ENCODE results near the gene RTEL1. TPM values are rescaled to one million over a fixed set of nuclear protein-coding genes. Genes with fewer than 3 reads are reported as not detected.
"Not testable (repeated sequence)": the region's sequence is repeated elsewhere in the genome, so short reads cannot be mapped to it uniquely, and the experiment has no call there.

RTEL1 gene
- total RNA-seq, 1 experiment from 2014 or later: 43.0 TPM

- peak overlapping the region; percentile 92 for H2AFZ ChIP-seq (ENCODE audit: low read length)
Observed at GRCh38 chr20:63658749-63659187, 656 bp downstream of the RTEL1 start.

GRCh38 chr20:63659370-63659769 is 1.3 kb downstream of the RTEL1 start:
- Histone ChIP-seq H2AFZ (ENCODE audit: low read length) (0 out of 2 replicates have a peak overlapping the region, but pooled peaks have one; percentile 92), H3F3A (ENCODE audit: low read length, unreplicated experiment) (no peaks in the 10 kb centered on the region), H3K4me1 (ENCODE audit: insufficient read depth, low read length) (peaks cover 9% of the 10 kb centered on the region; the same call in 1 of the 2 replicates), H3K4me2 (ENCODE audit: low read length) (peak overlapping the region; percentile 95), H3K9ac (ENCODE audit: low read length) (peak overlapping the region; percentile 86), H3K27me3 (ENCODE audit: low read length) (no peaks in the 10 kb centered on the region), H4K20me1 (ENCODE audit: low read length) (no peaks in the 10 kb centered on the region), H3K4me3 (ENCODE audit: low read length) (peak overlapping the region; percentile 91), H3K36me3 (ENCODE audit: low read depth, low read length) (peaks cover 32% of the 10 kb centered on the region; the same call in 1 of the 2 replicates), H3K79me2 (ENCODE audit: low read length) (peaks cover 25% of the 10 kb centered on the region), H3K27ac (ENCODE audit: low read length) (no peak overlapping the region), H3K9me2 (replicated peaks; ENCODE audit: low read length) (no peaks in the 10 kb centered on the region), H3K9me3 (ENCODE audit: low read length) (no peaks in the 10 kb centered on the region)
- ChIA-PET POLR2A (ENCODE audit: unreplicated experiment) (no interaction called here), CTCF (no interaction called here)
- ATAC-seq (peak; percentile 19; the same call in 1 of the 2 replicates), DNase-seq (peak; percentile 12)
- TF ChIP-seq EZH2 (IDR thresholded peaks at IDR 0.05; ENCODE audit: low read length, unreplicated experiment) (no peak), EZH2phosphoT487 (IDR thresholded peaks at IDR 0.05; ENCODE audit: borderline replicate concordance, low read length) (no peak), CTCF (conservative IDR thresholded peaks at IDR 0.05; ENCODE audit: low read depth, low read length) (no peak)
- BruUV-seq (replicated peaks): no TSS peak
- intact Hi-C loops (cut with micrococcal nuclease): loop anchor here (2.0 kb wide), 2 partner anchors 23 to 31 kb away; no protein-coding TSS in a partner anchor

More at GRCh38 chr20:63658749-63659187, 656 bp downstream of the RTEL1 start:
- intact Hi-C loops (cut with micrococcal nuclease): loop anchor here (2.0 kb wide), 2 partner anchors 24 to 30 kb away; no protein-coding TSS in a partner anchor
- H3K4me3 ChIP-seq (ENCODE audit: low read length): peak overlapping the region; percentile 91
- peaks cover 25% of the 10 kb centered on the region for H3K79me2 ChIP-seq (ENCODE audit: low read length)
- POLR2A ChIA-PET (ENCODE audit: unreplicated experiment): interaction anchor here (0.5 to 1.0 kb wide), 6 partner anchors 17 to 138 kb away, joined by 3 to 21 read pairs (median 3); partner anchors contain the start of gene PPDPF
- ATAC-seq (peak; percentile 28), DNase-seq (no peak)
- H3F3A ChIP-seq (ENCODE audit: low read length, unreplicated experiment): no peaks in the 10 kb centered on the region
- H3K9me3 ChIP-seq (ENCODE audit: low read length): no peaks in the 10 kb centered on the region
- H3K4me1 ChIP-seq (ENCODE audit: insufficient read depth, low read length): peaks cover 9% of the 10 kb centered on the region; the same call in 1 of the 2 replicates
- CTCF ChIA-PET: interaction anchor here (0.6 to 0.7 kb wide), 2 partner anchors 17 to 28 kb away, joined by 3 to 4 read pairs; no protein-coding TSS in a partner anchor
- H4K20me1 ChIP-seq (ENCODE audit: low read length): no peaks in the 10 kb centered on the region
- H3K4me2 ChIP-seq (ENCODE audit: low read length): peak overlapping the region; percentile 95
- peaks cover 31% of the 10 kb centered on the region; the same call in 1 of the 2 replicates for H3K36me3 ChIP-seq (ENCODE audit: low read depth, low read length)
- TSS peak; percentile 52 for BruUV-seq (replicated peaks)
- H3K9me2 ChIP-seq (replicated peaks; ENCODE audit: low read length): no peaks in the 10 kb centered on the region
- TF ChIP-seq EZH2 (IDR thresholded peaks at IDR 0.05; ENCODE audit: low read length, unreplicated experiment) (no peak), CTCF (conservative IDR thresholded peaks at IDR 0.05; ENCODE audit: low read depth, low read length) (no peak), EZH2phosphoT487 (IDR thresholded peaks at IDR 0.05; ENCODE audit: borderline replicate concordance, low read length) (no peak)
- H3K27ac ChIP-seq (ENCODE audit: low read length): no peak overlapping the region
- peak overlapping the region; percentile 86 for H3K9ac ChIP-seq (ENCODE audit: low read length)
- no peaks in the 10 kb centered on the region for H3K27me3 ChIP-seq (ENCODE audit: low read length)

GRCh38 chr20:63660174-63660573 is 2.1 kb downstream of the RTEL1 start:
- H3K9me2 ChIP-seq (replicated peaks; ENCODE audit: low read length); CTCF ChIA-PET; intact Hi-C loops (cut with micrococcal nuclease); H3K27ac ChIP-seq (ENCODE audit: low read length); H4K20me1 ChIP-seq (ENCODE audit: low read length); H3K9ac ChIP-seq (ENCODE audit: low read length); H3K9me3 ChIP-seq (ENCODE audit: low read length); H3K27me3 ChIP-seq (ENCODE audit: low read length); POLR2A ChIA-PET (ENCODE audit: unreplicated experiment); DNase-seq; ATAC-seq; H3F3A ChIP-seq (ENCODE audit: low read length, unreplicated experiment); H3K4me1 ChIP-seq (ENCODE audit: insufficient read depth, low read length); H2AFZ ChIP-seq (ENCODE audit: low read length); H3K4me2 ChIP-seq (ENCODE audit: low read length); BruUV-seq (replicated peaks); H3K4me3 ChIP-seq (ENCODE audit: low read length): not testable (repeated sequence)
- H3K79me2 ChIP-seq (ENCODE audit: low read length): peaks cover 25% of the 10 kb centered on the region
- H3K36me3 ChIP-seq (ENCODE audit: low read depth, low read length): peaks cover 32% of the 10 kb centered on the region; the same call in 1 of the 2 replicates
